ENCODE results near the gene HSFX3. TPM values are rescaled to one million over a fixed set of nuclear protein-coding genes. Genes with fewer than 3 reads are reported as not detected.
A peak's percentile ranks its signal among the peaks of the same experiment; 100 is the strongest.

The HSFX3 gene
- total and polyA plus RNA-seq, 2 experiments from 2014 or later = not detected

GRCh38 chrX:149563359-149563758, 13.6 kb upstream of the HSFX3 start:
- H3K79me2 ChIP-seq (replicated peaks; ENCODE audit: insufficient read depth) = no peaks in the 10 kb centered on the region
- Mint-ChIP-seq H3K4me1 (peaks cover 16% of the 10 kb centered on the region), H3K27ac (peak overlapping the region; percentile 90), H3K4me3 (no peak overlapping the region), H3K36me3 (ENCODE audit: low read depth) (peaks cover 2% of the 10 kb centered on the region; the same call in 1 of the 3 replicates), H3K27me3 (ENCODE audit: insufficient read depth, low read depth, poor library complexity) (no peaks in the 10 kb centered on the region), H3K9me3 (peaks cover 2% of the 10 kb centered on the region; the same call in 2 of the 3 replicates)
- no peaks in the 10 kb centered on the region for H3K4me1 ChIP-seq (ENCODE audit: insufficient read depth)
- no peaks in the 10 kb centered on the region for H3K27me3 ChIP-seq (ENCODE audit: insufficient read depth)
- TF ChIP-seq EZH2 (IDR thresholded peaks at IDR 0.05; ENCODE audit: low read depth, unreplicated experiment) (no peak), STAT1 (IDR thresholded peaks at IDR 0.05; ENCODE audit: unreplicated experiment) (no peak), EZH2phosphoT487 (IDR thresholded peaks at IDR 0.05; ENCODE audit: unreplicated experiment) (no peak), CTCF (conservative IDR thresholded peaks at IDR 0.05; ENCODE audit: low read depth in 2 of 2) (no peak), NANOG (IDR thresholded peaks at IDR 0.05; ENCODE audit: borderline replicate concordance) (no peak), JUNB (IDR thresholded peaks at IDR 0.05; ENCODE audit: unreplicated experiment) (no peak), POLR2AphosphoS5 (IDR thresholded peaks at IDR 0.05; ENCODE audit: low read depth) (no peak), ZNF331 (CRISPR knock-in tag; IDR thresholded peaks at IDR 0.05; ENCODE audit: low read depth) (no peak), CREB1 (CRISPR knock-in tag; IDR thresholded peaks at IDR 0.05; ENCODE audit: low read depth) (no peak), ZNF114 (CRISPR knock-in tag; IDR thresholded peaks at IDR 0.05) (no peak)
- TF ChIP-seq, protein P1, sequence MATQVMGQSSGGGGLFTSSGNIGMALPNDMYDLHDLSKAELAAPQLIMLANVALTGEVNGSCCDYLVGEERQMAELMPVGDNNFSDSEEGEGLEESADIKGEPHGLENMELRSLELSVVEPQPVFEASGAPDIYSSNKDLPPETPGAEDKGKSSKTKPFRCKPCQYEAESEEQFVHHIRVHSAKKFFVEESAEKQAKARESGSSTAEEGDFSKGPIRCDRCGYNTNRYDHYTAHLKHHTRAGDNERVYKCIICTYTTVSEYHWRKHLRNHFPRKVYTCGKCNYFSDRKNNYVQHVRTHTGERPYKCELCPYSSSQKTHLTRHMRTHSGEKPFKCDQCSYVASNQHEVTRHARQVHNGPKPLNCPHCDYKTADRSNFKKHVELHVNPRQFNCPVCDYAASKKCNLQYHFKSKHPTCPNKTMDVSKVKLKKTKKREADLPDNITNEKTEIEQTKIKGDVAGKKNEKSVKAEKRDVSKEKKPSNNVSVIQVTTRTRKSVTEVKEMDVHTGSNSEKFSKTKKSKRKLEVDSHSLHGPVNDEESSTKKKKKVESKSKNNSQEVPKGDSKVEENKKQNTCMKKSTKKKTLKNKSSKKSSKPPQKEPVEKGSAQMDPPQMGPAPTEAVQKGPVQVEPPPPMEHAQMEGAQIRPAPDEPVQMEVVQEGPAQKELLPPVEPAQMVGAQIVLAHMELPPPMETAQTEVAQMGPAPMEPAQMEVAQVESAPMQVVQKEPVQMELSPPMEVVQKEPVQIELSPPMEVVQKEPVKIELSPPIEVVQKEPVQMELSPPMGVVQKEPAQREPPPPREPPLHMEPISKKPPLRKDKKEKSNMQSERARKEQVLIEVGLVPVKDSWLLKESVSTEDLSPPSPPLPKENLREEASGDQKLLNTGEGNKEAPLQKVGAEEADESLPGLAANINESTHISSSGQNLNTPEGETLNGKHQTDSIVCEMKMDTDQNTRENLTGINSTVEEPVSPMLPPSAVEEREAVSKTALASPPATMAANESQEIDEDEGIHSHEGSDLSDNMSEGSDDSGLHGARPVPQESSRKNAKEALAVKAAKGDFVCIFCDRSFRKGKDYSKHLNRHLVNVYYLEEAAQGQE (IDR thresholded peaks at IDR 0.05; ENCODE audit: unreplicated experiment) = no peak
- TF ChIP-seq, protein P2, sequence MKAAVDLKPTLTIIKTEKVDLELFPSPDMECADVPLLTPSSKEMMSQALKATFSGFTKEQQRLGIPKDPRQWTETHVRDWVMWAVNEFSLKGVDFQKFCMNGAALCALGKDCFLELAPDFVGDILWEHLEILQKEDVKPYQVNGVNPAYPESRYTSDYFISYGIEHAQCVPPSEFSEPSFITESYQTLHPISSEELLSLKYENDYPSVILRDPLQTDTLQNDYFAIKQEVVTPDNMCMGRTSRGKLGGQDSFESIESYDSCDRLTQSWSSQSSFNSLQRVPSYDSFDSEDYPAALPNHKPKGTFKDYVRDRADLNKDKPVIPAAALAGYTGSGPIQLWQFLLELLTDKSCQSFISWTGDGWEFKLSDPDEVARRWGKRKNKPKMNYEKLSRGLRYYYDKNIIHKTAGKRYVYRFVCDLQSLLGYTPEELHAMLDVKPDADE (IDR thresholded peaks at IDR 0.05) = no peak
- TF ChIP-seq, protein P3, sequence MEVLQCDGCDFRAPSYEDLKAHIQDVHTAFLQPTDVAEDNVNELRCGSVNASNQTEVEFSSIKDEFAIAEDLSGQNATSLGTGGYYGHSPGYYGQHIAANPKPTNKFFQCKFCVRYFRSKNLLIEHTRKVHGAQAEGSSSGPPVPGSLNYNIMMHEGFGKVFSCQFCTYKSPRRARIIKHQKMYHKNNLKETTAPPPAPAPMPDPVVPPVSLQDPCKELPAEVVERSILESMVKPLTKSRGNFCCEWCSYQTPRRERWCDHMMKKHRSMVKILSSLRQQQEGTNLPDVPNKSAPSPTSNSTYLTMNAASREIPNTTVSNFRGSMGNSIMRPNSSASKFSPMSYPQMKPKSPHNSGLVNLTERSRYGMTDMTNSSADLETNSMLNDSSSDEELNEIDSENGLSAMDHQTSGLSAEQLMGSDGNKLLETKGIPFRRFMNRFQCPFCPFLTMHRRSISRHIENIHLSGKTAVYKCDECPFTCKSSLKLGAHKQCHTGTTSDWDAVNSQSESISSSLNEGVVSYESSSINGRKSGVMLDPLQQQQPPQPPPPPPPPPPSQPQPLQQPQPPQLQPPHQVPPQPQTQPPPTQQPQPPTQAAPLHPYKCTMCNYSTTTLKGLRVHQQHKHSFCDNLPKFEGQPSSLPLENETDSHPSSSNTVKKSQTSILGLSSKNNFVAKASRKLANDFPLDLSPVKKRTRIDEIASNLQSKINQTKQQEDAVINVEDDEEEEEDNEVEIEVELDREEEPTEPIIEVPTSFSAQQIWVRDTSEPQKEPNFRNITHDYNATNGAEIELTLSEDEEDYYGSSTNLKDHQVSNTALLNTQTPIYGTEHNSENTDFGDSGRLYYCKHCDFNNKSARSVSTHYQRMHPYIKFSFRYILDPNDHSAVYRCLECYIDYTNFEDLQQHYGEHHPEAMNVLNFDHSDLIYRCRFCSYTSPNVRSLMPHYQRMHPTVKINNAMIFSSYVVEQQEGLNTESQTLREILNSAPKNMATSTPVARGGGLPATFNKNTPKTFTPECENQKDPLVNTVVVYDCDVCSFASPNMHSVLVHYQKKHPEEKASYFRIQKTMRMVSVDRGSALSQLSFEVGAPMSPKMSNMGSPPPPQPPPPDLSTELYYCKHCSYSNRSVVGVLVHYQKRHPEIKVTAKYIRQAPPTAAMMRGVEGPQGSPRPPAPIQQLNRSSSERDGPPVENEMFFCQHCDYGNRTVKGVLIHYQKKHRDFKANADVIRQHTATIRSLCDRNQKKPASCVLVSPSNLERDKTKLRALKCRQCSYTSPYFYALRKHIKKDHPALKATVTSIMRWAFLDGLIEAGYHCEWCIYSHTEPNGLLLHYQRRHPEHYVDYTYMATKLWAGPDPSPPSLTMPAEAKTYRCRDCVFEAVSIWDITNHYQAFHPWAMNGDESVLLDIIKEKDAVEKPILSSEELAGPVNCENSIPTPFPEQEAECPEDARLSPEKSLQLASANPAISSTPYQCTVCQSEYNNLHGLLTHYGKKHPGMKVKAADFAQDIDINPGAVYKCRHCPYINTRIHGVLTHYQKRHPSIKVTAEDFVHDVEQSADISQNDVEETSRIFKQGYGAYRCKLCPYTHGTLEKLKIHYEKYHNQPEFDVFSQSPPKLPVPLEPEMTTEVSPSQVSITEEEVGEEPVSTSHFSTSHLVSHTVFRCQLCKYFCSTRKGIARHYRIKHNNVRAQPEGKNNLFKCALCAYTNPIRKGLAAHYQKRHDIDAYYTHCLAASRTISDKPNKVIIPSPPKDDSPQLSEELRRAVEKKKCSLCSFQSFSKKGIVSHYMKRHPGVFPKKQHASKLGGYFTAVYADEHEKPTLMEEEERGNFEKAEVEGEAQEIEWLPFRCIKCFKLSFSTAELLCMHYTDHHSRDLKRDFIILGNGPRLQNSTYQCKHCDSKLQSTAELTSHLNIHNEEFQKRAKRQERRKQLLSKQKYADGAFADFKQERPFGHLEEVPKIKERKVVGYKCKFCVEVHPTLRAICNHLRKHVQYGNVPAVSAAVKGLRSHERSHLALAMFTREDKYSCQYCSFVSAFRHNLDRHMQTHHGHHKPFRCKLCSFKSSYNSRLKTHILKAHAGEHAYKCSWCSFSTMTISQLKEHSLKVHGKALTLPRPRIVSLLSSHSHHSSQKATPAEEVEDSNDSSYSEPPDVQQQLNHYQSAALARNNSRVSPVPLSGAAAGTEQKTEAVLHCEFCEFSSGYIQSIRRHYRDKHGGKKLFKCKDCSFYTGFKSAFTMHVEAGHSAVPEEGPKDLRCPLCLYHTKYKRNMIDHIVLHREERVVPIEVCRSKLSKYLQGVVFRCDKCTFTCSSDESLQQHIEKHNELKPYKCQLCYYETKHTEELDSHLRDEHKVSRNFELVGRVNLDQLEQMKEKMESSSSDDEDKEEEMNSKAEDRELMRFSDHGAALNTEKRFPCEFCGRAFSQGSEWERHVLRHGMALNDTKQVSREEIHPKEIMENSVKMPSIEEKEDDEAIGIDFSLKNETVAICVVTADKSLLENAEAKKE (CRISPR knock-in tag; IDR thresholded peaks at IDR 0.05) = no peak
- H3K36me3 ChIP-seq (ENCODE audit: insufficient read depth) = no peaks in the 10 kb centered on the region
- H4K20me1 ChIP-seq (replicated peaks; ENCODE audit: insufficient read depth) = no peaks in the 10 kb centered on the region
- no peak overlapping the region for H2AFZ ChIP-seq
- no peak overlapping the region for H3K27ac ChIP-seq (ENCODE audit: low read depth)
- H3K4me3 ChIP-seq = no peak overlapping the region
- H3K4me2 ChIP-seq = no peak overlapping the region
- ATAC-seq (no peak), DNase-seq (ENCODE audit: low spot score) (no peak)
- H3F3A ChIP-seq (replicated peaks; ENCODE audit: low read depth) = no peaks in the 10 kb centered on the region
- no peaks in the 10 kb centered on the region for H3K9me2 ChIP-seq (ENCODE audit: insufficient read depth)
